Measurements from ENCODE around the gene COL15A1.

Gene COL15A1

GRCh38 chr9:98913705-98914104 lies 30.0 kb upstream of the COL15A1 start:
- no peak for TF ChIP-seq CTCF (IDR thresholded peaks at IDR 0.05; ENCODE audit: borderline replicate concordance, insufficient read depth, low read depth, low read length)
- no peak overlapping the region for H3K4me3 ChIP-seq (ENCODE audit: low read depth, low read length)

- no peak for TF ChIP-seq CTCF (IDR thresholded peaks at IDR 0.05; ENCODE audit: borderline replicate concordance, insufficient read depth, low read depth, low read length)
- H3K4me3 ChIP-seq (ENCODE audit: low read depth, low read length), result no peak overlapping the region
These were observed 28.1 kb upstream of the COL15A1 start for GRCh38 chr9:98915599-98915998.

- no peak overlapping the region for H3K4me3 ChIP-seq (ENCODE audit: low read depth, low read length)
- TF ChIP-seq CTCF (IDR thresholded peaks at IDR 0.05; ENCODE audit: borderline replicate concordance, insufficient read depth, low read depth, low read length), result no peak
These were observed 27.0 kb upstream of the COL15A1 start for GRCh38 chr9:98916660-98917059.

- H3K4me3 ChIP-seq (ENCODE audit: low read depth, low read length), result no peak overlapping the region
- no peak for TF ChIP-seq CTCF (IDR thresholded peaks at IDR 0.05; ENCODE audit: borderline replicate concordance, insufficient read depth, low read depth, low read length)
These were observed 25.8 kb upstream of the COL15A1 start for GRCh38 chr9:98917746-98918487.

- no peak for TF ChIP-seq CTCF (IDR thresholded peaks at IDR 0.05; ENCODE audit: borderline replicate concordance, insufficient read depth, low read depth, low read length)
- H3K4me3 ChIP-seq (ENCODE audit: low read depth, low read length), result no peak overlapping the region
These were observed 22.0 kb upstream of the COL15A1 start for GRCh38 chr9:98921732-98922131.

- no peak overlapping the region for H3K4me3 ChIP-seq (ENCODE audit: low read depth, low read length)
- TF ChIP-seq CTCF (IDR thresholded peaks at IDR 0.05; ENCODE audit: borderline replicate concordance, insufficient read depth, low read depth, low read length), result no peak
These were observed 20.8 kb upstream of the COL15A1 start for GRCh38 chr9:98922721-98923435.
